Adrenal gland (tissue), 5 donors: ENCODE data around the gene ZNF324.

Source experiments
- POLR2A ChIP-seq, 2 donors: fragments of 450-650 bp; IDR thresholded peaks; one replicate each; pipeline ENCODE4 v1.6.1; 2017; ENCODE audit warnings: antibody characterized with exemption in 2 of 2, mild to moderate bottlenecking in 2 of 2, moderate library complexity in 1 of 2
- TF ChIP-seq, protein P1 (sequence below), 6 experiments: fragments of 450-650 bp in 4 of 6; fragments of 200-600 bp in 2 of 6; sonication (generic) in 1 of 6; IDR thresholded peaks; 1 replicate in 5 of 6; 2 replicates in 1 of 6; pipeline versions ENCODE4 v1.5.1 to v1.8.0; 2016 to 2021; ENCODE audit warnings: antibody characterized with exemption in 6 of 6, mild to moderate bottlenecking in 2 of 6, moderate library complexity in 1 of 6
- donor health status: DM: no; HTN: no; CAD: no.

DNA sequence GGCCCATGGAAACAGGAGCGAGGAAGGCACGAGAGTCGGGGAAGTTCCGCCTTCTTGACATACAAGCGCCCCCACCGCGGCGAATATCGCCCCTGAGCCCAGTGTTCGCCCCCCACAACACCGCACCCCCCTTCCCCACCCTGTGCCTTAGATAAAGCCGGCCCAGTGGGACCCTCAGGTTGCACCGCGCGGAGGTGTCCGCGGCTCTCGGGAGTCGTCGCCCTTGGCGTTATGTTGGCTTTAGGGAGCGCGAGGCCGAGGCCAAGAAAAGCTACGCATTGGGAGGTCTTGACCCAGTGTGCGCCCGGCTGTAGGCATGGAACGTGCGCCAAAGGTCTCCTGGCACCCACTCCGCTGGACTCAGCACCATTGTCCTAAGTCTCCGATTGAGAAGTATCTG lies 26.3 kb upstream of the ZNF324 start:
- TF ChIP-seq, protein P1, sequence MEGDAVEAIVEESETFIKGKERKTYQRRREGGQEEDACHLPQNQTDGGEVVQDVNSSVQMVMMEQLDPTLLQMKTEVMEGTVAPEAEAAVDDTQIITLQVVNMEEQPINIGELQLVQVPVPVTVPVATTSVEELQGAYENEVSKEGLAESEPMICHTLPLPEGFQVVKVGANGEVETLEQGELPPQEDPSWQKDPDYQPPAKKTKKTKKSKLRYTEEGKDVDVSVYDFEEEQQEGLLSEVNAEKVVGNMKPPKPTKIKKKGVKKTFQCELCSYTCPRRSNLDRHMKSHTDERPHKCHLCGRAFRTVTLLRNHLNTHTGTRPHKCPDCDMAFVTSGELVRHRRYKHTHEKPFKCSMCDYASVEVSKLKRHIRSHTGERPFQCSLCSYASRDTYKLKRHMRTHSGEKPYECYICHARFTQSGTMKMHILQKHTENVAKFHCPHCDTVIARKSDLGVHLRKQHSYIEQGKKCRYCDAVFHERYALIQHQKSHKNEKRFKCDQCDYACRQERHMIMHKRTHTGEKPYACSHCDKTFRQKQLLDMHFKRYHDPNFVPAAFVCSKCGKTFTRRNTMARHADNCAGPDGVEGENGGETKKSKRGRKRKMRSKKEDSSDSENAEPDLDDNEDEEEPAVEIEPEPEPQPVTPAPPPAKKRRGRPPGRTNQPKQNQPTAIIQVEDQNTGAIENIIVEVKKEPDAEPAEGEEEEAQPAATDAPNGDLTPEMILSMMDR (IDR thresholded peaks at IDR 0.05): no peak
- TF ChIP-seq POLR2A (IDR thresholded peaks at IDR 0.05): no peak
